ENCODE measurements around the gene COQ5. TPM values are rescaled to one million over a fixed set of nuclear protein-coding genes. Genes with fewer than 3 reads are reported as not detected.

The COQ5 gene
- total and polyA plus RNA-seq, 3 experiments from 2014 or later: 37.5 to 39.7 (median 39.0) TPM

- Histone ChIP-seq H3K36me3 (ENCODE audit: insufficient read depth, low read length) (no peaks in the 10 kb centered on the region), H3K9me3 (ENCODE audit: low read length) (no peaks in the 10 kb centered on the region), H3K27ac (ENCODE audit: low read depth, low read length) (no peak overlapping the region), H3K4me1 (ENCODE audit: insufficient read depth, low read length) (peaks cover 25% of the 10 kb centered on the region), H3K27me3 (ENCODE audit: insufficient read depth, low read length, poor library complexity, severe bottlenecking) (no peaks in the 10 kb centered on the region), H3K4me3 (ENCODE audit: low read length) (no peak overlapping the region)
- H3K4me1 Mint-ChIP-seq: peaks cover 33 to 42% (median 37%) of the 10 kb centered on the region in 3 donors
- H3K4me3 Mint-ChIP-seq: peak overlapping the region in 4 of 7 donors; percentile 55 to 83 (median 66)
- H3K27ac Mint-ChIP-seq: peak overlapping the region in 7 of 8 donors; percentile 12 to 94 (median 74)
- ChIA-PET POLR2A (no interaction called here), CTCF (interaction anchor here (0.6 to 1.2 kb wide), 4 partner anchors 10 to 72 kb away, joined by 3 to 4 read pairs (median 3); no protein-coding TSS in a partner anchor)
- H3K27me3 Mint-ChIP-seq: no peaks in the 10 kb centered on the region
- no peaks in the 10 kb centered on the region for H3K9me3 Mint-ChIP-seq
- no peak for DNase-seq
- H3K36me3 Mint-ChIP-seq: peaks cover 0 to 3% (median 0%) of the 10 kb centered on the region in 3 donors
These were observed 49.5 kb downstream of the COQ5 start for GRCh38 chr12:120479458-120479857.

DNA sequence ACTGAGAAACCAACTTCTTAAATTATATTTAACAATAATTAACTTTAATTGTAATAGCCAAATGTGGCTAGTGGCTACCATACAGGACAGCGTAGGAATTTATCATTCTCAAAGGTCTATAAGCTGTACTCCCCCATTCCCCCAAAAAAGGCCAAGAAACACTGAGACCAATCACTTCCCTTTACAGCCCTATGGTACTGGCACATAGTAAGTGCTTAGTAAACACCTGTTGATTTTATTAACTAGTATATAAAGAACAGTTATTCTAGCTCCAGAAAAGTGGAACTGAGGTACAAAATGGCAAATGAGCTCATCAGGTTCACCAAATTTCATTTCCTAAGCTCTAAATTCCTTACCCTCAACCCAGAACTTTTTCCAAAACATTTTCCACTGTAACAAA lies 53.3 kb downstream of the COQ5 start:
- peaks cover 29 to 39% (median 29%) of the 10 kb centered on the region in 3 donors for H3K4me1 Mint-ChIP-seq
- Histone ChIP-seq H3K27me3 (ENCODE audit: insufficient read depth, low read length, poor library complexity, severe bottlenecking) (no peaks in the 10 kb centered on the region), H3K36me3 (ENCODE audit: insufficient read depth, low read length) (no peaks in the 10 kb centered on the region), H3K9me3 (ENCODE audit: low read length) (no peaks in the 10 kb centered on the region), H3K4me1 (ENCODE audit: insufficient read depth, low read length) (peaks cover 23% of the 10 kb centered on the region), H3K27ac (ENCODE audit: low read depth, low read length) (no peak overlapping the region), H3K4me3 (ENCODE audit: low read length) (no peak overlapping the region)
- H3K27ac Mint-ChIP-seq: no peak overlapping the region
- no peak overlapping the region for H3K4me3 Mint-ChIP-seq
- CTCF ChIA-PET: interaction anchor here (0.9 to 1.6 kb wide), 3 partner anchors 21 to 46 kb away, joined by 3 to 5 read pairs (median 3); no protein-coding TSS in a partner anchor
- H3K27me3 Mint-ChIP-seq: no peaks in the 10 kb centered on the region
- no peaks in the 10 kb centered on the region for H3K36me3 Mint-ChIP-seq
- POLR2A ChIA-PET: no interaction called here
- no peak for DNase-seq
- H3K9me3 Mint-ChIP-seq: no peaks in the 10 kb centered on the region

GRCh38 chr12:120474616-120474960 lies 54.4 kb downstream of the COQ5 start:
- CTCF ChIA-PET: interaction anchor here (0.9 to 1.6 kb wide), 3 partner anchors 22 to 35 kb away, joined by 3 to 5 read pairs (median 4); no protein-coding TSS in a partner anchor
- H3K27ac Mint-ChIP-seq: peak overlapping the region in 1 of 8 donors; percentile 0
- no peak overlapping the region for H3K27ac ChIP-seq (ENCODE audit: low read depth, low read length)
- H3K36me3 ChIP-seq (ENCODE audit: insufficient read depth, low read length): no peaks in the 10 kb centered on the region
- H3K4me1 Mint-ChIP-seq: peaks cover 24 to 36% (median 24%) of the 10 kb centered on the region in 3 donors
- no peaks in the 10 kb centered on the region for H3K27me3 Mint-ChIP-seq
- H3K27me3 ChIP-seq (ENCODE audit: insufficient read depth, low read length, poor library complexity, severe bottlenecking): no peaks in the 10 kb centered on the region
- H3K4me3 Mint-ChIP-seq: no peak overlapping the region
- H3K9me3 Mint-ChIP-seq: no peaks in the 10 kb centered on the region
- POLR2A ChIA-PET: interaction anchor here (0.6 kb wide), 1 partner anchor 565 kb away, joined by 4 read pairs; no protein-coding TSS in a partner anchor
- H3K4me3 ChIP-seq (ENCODE audit: low read length): no peak overlapping the region
- no peak for DNase-seq
- peaks cover 0 to 3% (median 0%) of the 10 kb centered on the region in 3 donors for H3K36me3 Mint-ChIP-seq
- peaks cover 18% of the 10 kb centered on the region for H3K4me1 ChIP-seq (ENCODE audit: insufficient read depth, low read length)
- no peaks in the 10 kb centered on the region for H3K9me3 ChIP-seq (ENCODE audit: low read length)

GRCh38 chr12:120473807-120474615 lies 54.9 kb downstream of the COQ5 start:
- H3K4me3 Mint-ChIP-seq: peak overlapping the region in 1 of 7 donors; percentile 8
- ChIA-PET POLR2A (no interaction called here), CTCF (interaction anchor here (0.6 to 1.6 kb wide), 4 partner anchors 17 to 133 kb away, joined by 3 to 5 read pairs (median 4); no protein-coding TSS in a partner anchor)
- peaks cover 0 to 3% (median 0%) of the 10 kb centered on the region in 3 donors for H3K36me3 Mint-ChIP-seq
- H3K9me3 Mint-ChIP-seq: no peaks in the 10 kb centered on the region
- H3K27me3 ChIP-seq (ENCODE audit: insufficient read depth, low read length, poor library complexity, severe bottlenecking): no peaks in the 10 kb centered on the region
- no peaks in the 10 kb centered on the region for H3K9me3 ChIP-seq (ENCODE audit: low read length)
- H3K4me1 ChIP-seq (ENCODE audit: insufficient read depth, low read length): peaks cover 16% of the 10 kb centered on the region
- no peak overlapping the region for H3K4me3 ChIP-seq (ENCODE audit: low read length)
- DNase-seq: no peak
- no peak overlapping the region for H3K27ac Mint-ChIP-seq
- H3K27me3 Mint-ChIP-seq: no peaks in the 10 kb centered on the region
- no peak overlapping the region for H3K27ac ChIP-seq (ENCODE audit: low read depth, low read length)
- H3K36me3 ChIP-seq (ENCODE audit: insufficient read depth, low read length): no peaks in the 10 kb centered on the region
- peaks cover 20 to 33% (median 21%) of the 10 kb centered on the region in 3 donors for H3K4me1 Mint-ChIP-seq

DNA sequence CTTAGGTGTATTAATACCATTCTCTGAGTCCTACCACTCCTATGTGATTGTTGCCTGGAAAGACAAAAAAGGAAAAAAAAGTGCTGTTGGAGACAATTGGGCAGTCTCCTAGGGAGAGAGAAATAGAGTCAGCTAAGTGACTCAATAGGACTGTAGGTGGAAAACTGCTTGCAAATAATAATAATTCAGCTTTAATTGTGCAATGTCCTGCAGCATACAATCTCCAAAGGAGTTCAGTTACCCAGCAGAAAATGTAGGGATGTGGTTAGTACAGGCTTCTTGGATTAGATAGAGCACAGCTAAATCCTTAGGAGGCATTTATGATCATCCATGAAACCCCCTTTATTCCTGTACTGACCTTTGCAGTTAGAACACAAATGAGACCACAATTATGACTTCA lies 56.4 kb downstream of the COQ5 start:
- Histone ChIP-seq H3K27me3 (ENCODE audit: insufficient read depth, low read length, poor library complexity, severe bottlenecking) (no peaks in the 10 kb centered on the region), H3K36me3 (ENCODE audit: insufficient read depth, low read length) (no peaks in the 10 kb centered on the region), H3K4me1 (ENCODE audit: insufficient read depth, low read length) (peaks cover 26% of the 10 kb centered on the region), H3K27ac (ENCODE audit: low read depth, low read length) (peak overlapping the region; percentile 44), H3K4me3 (ENCODE audit: low read length) (no peak overlapping the region), H3K9me3 (ENCODE audit: low read length) (no peaks in the 10 kb centered on the region)
- DNase-seq: no peak
- Mint-ChIP-seq H3K36me3 (peaks cover under 1 to 5% (median 3%) of the 10 kb centered on the region in 3 donors), H3K4me3 (peak overlapping the region in 1 of 7 donors; percentile 19), H3K9me3 (no peaks in the 10 kb centered on the region), H3K4me1 (peaks cover 30 to 43% (median 31%) of the 10 kb centered on the region in 3 donors), H3K27me3 (peaks cover 0 to 3% of the 10 kb centered on the region in 2 donors), H3K27ac (peak overlapping the region in 3 of 8 donors; percentile 6 to 47 (median 45))
- ChIA-PET CTCF (interaction anchor here (0.7 to 1.3 kb wide), 2 partner anchors 11 to 170 kb away, joined by 3 to 4 read pairs; partner anchors contain the start of gene SIRT4), POLR2A (interaction anchor here (0.6 kb wide), 1 partner anchor 169 kb away, joined by 4 read pairs; no protein-coding TSS in a partner anchor)

GRCh38 chr12:120470150-120470784 lies 58.7 kb downstream of the COQ5 start:
- peak overlapping the region; percentile 73 for H3K27ac ChIP-seq (ENCODE audit: low read depth, low read length)
- peak overlapping the region; percentile 86 for H3K4me3 ChIP-seq (ENCODE audit: low read length)
- Mint-ChIP-seq H3K9me3 (no peaks in the 10 kb centered on the region), H3K36me3 (peaks cover 2 to 24% (median 8%) of the 10 kb centered on the region in 3 donors), H3K27me3 (peaks cover 0 to 3% of the 10 kb centered on the region in 2 donors), H3K27ac (peak overlapping the region; percentile 79 to 97 (median 92)), H3K4me1 (peaks cover 46 to 61% (median 54%) of the 10 kb centered on the region in 3 donors), H3K4me3 (peak overlapping the region; percentile 81 to 96 (median 92))
- CTCF ChIA-PET: interaction anchor here (0.7 to 4.9 kb wide), 16 partner anchors 11 to 421 kb away, joined by 3 to 36 read pairs (median 4); partner anchors contain the start of gene DYNLL1
- no peaks in the 10 kb centered on the region for H3K27me3 ChIP-seq (ENCODE audit: insufficient read depth, low read length, poor library complexity, severe bottlenecking)
- POLR2A ChIA-PET: interaction anchor here (0.5 to 3.2 kb wide), 4 partner anchors 26 to 978 kb away, joined by 3 to 36 read pairs (median 12); partner anchors contain the start of genes DYNLL1, POP5, RNU4-1 and RNU4-2
- H3K9me3 ChIP-seq (ENCODE audit: low read length): no peaks in the 10 kb centered on the region
- H3K4me1 ChIP-seq (ENCODE audit: insufficient read depth, low read length): peaks cover 46% of the 10 kb centered on the region
- DNase-seq: no peak
- peaks cover 16% of the 10 kb centered on the region for H3K36me3 ChIP-seq (ENCODE audit: insufficient read depth, low read length)

- peak within 1 kb of the TSS; percentile 79 to 97 (median 94) for H3K27ac Mint-ChIP-seq
- peak within 1 kb of the TSS; percentile 81 to 96 (median 92) for H3K4me3 Mint-ChIP-seq
- peaks cover 0 to 3% of the 10 kb centered on the region in 2 donors for H3K27me3 Mint-ChIP-seq
- ChIA-PET CTCF (interaction anchor here (0.7 to 4.9 kb wide), 22 partner anchors 11 to 454 kb away, joined by 3 to 36 read pairs (median 4); partner anchors contain the start of gene DYNLL1), POLR2A (interaction anchor here (0.5 to 3.2 kb wide), 7 partner anchors 26 to 979 kb away, joined by 3 to 36 read pairs (median 4); partner anchors contain the start of genes COQ5, DYNLL1, POP5 and RNU4-1)
- peaks cover 23% of the 10 kb centered on the region for H3K36me3 ChIP-seq (ENCODE audit: insufficient read depth, low read length)
- DNase-seq: peak; percentile 96 to 99 (median 97)
- no peaks in the 10 kb centered on the region for H3K9me3 ChIP-seq (ENCODE audit: low read length)
- peak within 1 kb of the TSS; percentile 86 for H3K4me3 ChIP-seq (ENCODE audit: low read length)
- peaks cover 50% of the 10 kb centered on the region for H3K4me1 ChIP-seq (ENCODE audit: insufficient read depth, low read length)
- H3K36me3 Mint-ChIP-seq: peaks cover 2 to 30% (median 11%) of the 10 kb centered on the region in 3 donors
- H3K27me3 ChIP-seq (ENCODE audit: insufficient read depth, low read length, poor library complexity, severe bottlenecking): no peaks in the 10 kb centered on the region
- H3K27ac ChIP-seq (ENCODE audit: low read depth, low read length): peak within 1 kb of the TSS; percentile 75
- peaks cover 47 to 61% (median 60%) of the 10 kb centered on the region in 3 donors for H3K4me1 Mint-ChIP-seq
- H3K9me3 Mint-ChIP-seq: no peaks in the 10 kb centered on the region
These were observed 59.4 kb downstream of the COQ5 start, which contains the start of gene SRSF9 for GRCh38 chr12:120469450-120470149. SRSF9 (minus strand) TSS chr12:120469748; CDS start chr12:120469609, 139 bp downstream.

All from CD8-positive, alpha-beta memory T cell (primary cell).